RWPE1 (cell line): ENCODE measurements around the gene ALG1L2.
A peak's percentile ranks its signal among the peaks of the same experiment; 100 is the strongest.
"Not testable (repeated sequence)": the region's sequence is repeated elsewhere in the genome, so short reads cannot be mapped to it uniquely, and the experiment has no call there.

ENCODE experiments used
- CTCF ChIA-PET: fragments of 350-600 bp; sonication (Branson Sonifier 250); formaldehyde crosslinking; extraction: SDS; loops from one replicate; lab custom pipeline; 2021; lab: Yijun Ruan, JAX
- POLR2A ChIA-PET: fragments of 400-600 bp; formaldehyde crosslinking; extraction: SDS; loops from one replicate; lab custom pipeline; 2020; ENCODE audit warnings: antibody characterized with exemption; ENCODE audit not compliant: low non-redundant PET; lab: Yijun Ruan, JAX
- DNase-seq: peaks from one replicate; pipeline ENCODE4 v3.0.0; 2012; ENCODE audit warnings: low spot score
- H3K27ac ChIP-seq: fragments of 450-650 bp; 2 replicates; pipeline ENCODE4 v1.5.1; 2017
- TF ChIP-seq, protein P1 (sequence below): fragments of 450-650 bp; conservative IDR thresholded peaks from 2 replicates; pipeline ENCODE4 v1.5.1; 2017; ENCODE audit warnings: low read depth, mild to moderate bottlenecking

Gene ALG1L2

DNA sequence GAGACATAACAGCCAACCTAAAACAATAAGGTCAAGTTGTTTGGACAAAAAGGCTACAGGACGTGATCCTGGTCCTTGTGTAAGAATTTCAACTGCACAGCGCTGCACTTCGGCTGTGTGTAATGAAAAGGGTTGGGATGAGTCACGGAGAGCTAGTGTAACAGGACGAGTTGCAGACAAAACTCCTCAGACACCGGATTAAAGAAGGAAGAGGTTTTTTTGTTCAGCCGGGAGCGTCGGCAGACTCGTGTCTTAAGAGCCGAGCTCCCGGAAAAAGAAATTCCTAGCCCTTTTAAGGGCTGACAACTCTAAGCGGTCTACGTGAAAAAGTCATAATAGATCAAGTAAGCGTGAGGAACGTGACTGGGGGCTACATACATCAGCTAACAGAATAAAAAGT, 59.1 kb downstream of the ALG1L2 start:
- CTCF ChIA-PET, POLR2A ChIA-PET: not testable (repeated sequence)

DNA sequence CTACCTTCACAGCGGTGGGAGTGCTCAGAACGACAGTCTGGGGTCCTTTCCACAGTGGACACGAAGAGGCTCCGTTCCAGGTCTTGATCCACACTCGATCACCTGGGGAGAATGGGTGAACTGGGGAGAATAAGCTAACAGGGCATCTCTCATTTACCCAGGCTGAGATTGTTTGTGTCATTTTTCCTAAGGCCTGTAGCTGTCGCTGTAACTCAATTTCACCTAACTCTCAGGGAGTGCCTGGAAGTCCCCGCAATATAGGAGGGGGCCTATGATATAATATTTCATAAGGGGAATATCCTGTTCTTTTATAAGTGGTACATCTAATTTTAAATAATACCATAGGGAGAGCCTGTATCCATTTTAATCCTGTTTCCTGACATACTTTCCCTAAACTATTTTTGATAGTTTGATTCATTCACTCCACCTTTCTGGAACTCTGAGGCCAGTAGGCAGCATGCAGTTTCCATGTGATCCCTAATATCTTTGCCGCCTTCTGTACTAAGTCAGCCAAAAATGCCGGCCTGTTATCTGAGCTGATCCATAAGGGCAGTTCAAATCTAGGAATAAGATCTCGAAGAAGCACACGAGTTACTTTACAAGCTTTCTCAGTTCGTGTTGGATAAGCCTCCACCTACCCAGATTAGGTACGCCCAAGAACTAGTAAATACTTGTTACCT, 62.2 kb downstream of the ALG1L2 start:
- POLR2A ChIA-PET, H3K27ac ChIP-seq: not testable (repeated sequence)
- CTCF ChIA-PET = interaction anchor here (0.6 kb wide), 2 partner anchors 93 to 266 kb away, joined by 3 to 7 read pairs; no protein-coding TSS in a partner anchor
- peak; percentile 2 for DNase-seq
- TF ChIP-seq, protein P1, sequence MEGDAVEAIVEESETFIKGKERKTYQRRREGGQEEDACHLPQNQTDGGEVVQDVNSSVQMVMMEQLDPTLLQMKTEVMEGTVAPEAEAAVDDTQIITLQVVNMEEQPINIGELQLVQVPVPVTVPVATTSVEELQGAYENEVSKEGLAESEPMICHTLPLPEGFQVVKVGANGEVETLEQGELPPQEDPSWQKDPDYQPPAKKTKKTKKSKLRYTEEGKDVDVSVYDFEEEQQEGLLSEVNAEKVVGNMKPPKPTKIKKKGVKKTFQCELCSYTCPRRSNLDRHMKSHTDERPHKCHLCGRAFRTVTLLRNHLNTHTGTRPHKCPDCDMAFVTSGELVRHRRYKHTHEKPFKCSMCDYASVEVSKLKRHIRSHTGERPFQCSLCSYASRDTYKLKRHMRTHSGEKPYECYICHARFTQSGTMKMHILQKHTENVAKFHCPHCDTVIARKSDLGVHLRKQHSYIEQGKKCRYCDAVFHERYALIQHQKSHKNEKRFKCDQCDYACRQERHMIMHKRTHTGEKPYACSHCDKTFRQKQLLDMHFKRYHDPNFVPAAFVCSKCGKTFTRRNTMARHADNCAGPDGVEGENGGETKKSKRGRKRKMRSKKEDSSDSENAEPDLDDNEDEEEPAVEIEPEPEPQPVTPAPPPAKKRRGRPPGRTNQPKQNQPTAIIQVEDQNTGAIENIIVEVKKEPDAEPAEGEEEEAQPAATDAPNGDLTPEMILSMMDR = peak; percentile 34; the same call in 1 of the 2 replicates

More for the DNA sequence above, 59.1 kb downstream of the ALG1L2 start:
- DNase-seq, H3K27ac ChIP-seq: not testable (repeated sequence)

DNA sequence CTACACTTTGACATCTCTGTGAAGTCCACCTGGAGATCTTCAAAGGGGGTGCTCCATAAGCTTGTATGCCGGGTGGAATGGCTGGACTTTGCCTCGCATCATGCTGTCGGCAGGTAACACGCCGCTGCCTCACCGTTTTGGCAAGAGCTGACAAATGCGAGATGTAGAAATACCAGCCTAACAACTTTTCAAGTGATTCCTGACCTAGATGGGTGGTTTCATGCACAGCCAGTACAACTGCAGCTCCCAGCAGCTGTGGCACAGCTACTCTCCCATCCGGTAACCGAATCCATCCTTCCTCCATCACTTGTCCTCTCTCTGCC, 62.7 kb downstream of the ALG1L2 start:
- CTCF ChIA-PET = interaction anchor here (0.6 kb wide), 2 partner anchors 93 to 266 kb away, joined by 3 to 7 read pairs; no protein-coding TSS in a partner anchor
- H3K27ac ChIP-seq, POLR2A ChIA-PET, DNase-seq: not testable (repeated sequence)

DNA sequence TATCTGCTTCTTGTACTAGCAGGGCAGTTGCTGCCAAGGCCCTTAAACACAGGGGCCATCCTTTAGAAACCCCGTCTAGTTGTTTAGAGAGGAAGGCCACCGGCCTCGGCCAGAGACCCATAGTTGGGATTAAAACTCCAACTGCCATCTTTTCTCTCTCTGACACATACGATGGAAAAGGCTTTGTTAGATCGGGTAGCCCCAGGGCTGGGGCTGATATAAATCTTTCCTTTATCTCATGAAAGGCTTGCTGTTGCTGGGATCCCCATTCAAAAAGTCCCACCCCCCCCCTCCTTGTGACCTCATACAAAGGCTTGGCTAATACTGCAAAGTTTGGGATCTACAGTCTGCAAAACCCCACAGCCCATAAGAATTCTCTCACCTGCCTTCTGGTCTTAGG, 63.8 kb downstream of the ALG1L2 start:
- DNase-seq, H3K27ac ChIP-seq, POLR2A ChIA-PET, CTCF ChIA-PET: not testable (repeated sequence)

DNA sequence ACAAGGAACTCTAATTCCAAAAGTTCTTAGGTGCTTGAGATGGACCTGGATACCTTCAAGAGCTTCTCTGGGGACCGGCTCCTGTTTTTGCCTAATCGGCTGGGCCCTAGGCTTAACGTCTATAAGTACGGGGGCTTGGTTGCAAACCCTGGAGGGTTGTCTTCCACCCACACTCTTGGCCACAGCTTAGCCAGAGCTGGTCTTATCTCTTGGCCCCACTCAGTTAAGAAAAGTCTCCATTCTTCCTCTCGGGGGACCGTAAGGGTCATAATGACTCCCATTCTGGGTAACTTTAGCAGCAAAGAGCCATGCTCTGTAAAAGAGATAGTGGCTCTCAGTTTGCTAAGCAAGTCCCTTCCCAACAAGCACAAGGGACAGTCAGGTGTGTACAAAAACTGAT, 64.8 kb downstream of the ALG1L2 start:
- DNase-seq, CTCF ChIA-PET, POLR2A ChIA-PET, H3K27ac ChIP-seq: not testable (repeated sequence)
